HL-60 (cell line): ENCODE measurements around the gene NDP.

Source experiments
- DNase-seq, 2 experiments: peaks; one replicate each; pipeline ENCODE4 v3.0.0-alpha.2; 2010 to 2020; ENCODE audit warnings: low read depth in 1 of 2, low spot score in 1 of 2
- H3K27ac ChIP-seq: fragments of 250-450 bp; sonication (Bioruptor Pico); replicated peaks from 2 replicates; pipeline ENCODE4 v1.5.1; 2020; ENCODE audit warnings: mild to moderate bottlenecking, moderate library complexity
- H3K27me3 ChIP-seq: fragments of 250-450 bp; sonication (Bioruptor Pico); 2 replicates; pipeline ENCODE4 v1.5.1; 2021; ENCODE audit warnings: mild to moderate bottlenecking, moderate library complexity; ENCODE audit not compliant: insufficient read depth, poor library complexity, severe bottlenecking
- H3K4me3 ChIP-seq: replicated peaks from 2 replicates; pipeline ENCODE4 v1.5.1; 2011; ENCODE audit warnings: mild to moderate bottlenecking, control low read depth, low read length; ENCODE audit not compliant: insufficient read depth
- GABPA ChIP-seq: IDR thresholded peaks from 2 replicates; pipeline ENCODE4 v1.6.1; 2012; ENCODE audit warnings: low read depth
- POLR2AphosphoS5 ChIP-seq: IDR thresholded peaks from 2 replicates; pipeline ENCODE4 v1.6.1; 2012; ENCODE audit warnings: low read depth
- SPI1 ChIP-seq: IDR thresholded peaks from 2 replicates; pipeline ENCODE4 v1.6.1; 2012; ENCODE audit warnings: low read depth, mild to moderate bottlenecking, borderline replicate concordance
- TF ChIP-seq, protein P1 (sequence below): IDR thresholded peaks from one replicate; pipeline ENCODE4 v1.5.1; 2011; ENCODE audit warnings: low read length, control low read depth, inconsistent platforms; ENCODE audit not compliant: insufficient read depth
- TF ChIP-seq, protein P2 (sequence below): IDR thresholded peaks from 2 replicates; pipeline ENCODE4 v1.6.1; 2012; ENCODE audit warnings: low read depth; ENCODE audit not compliant: insufficient replicate concordance

NDP gene

DNA sequence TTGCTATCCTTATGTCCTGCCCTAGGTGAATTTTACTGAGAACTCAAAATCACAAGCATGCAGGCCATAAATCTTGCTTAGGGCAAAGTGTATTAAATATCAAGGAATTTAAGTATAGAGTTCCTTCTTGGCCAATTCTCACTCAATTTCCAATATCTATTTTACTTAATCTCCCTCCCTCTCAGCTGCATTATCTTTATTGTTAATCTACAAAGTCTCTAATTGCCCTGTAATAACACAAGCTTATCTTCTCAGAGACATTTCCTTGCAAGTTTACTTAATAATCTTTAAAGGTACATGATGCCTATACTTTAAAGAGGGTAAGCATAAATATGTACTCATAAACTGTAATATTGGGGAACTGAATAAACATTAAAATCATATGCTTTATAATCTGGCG lies 64.0 kb downstream of the NDP start:
- no peak for TF ChIP-seq GABPA
- TF ChIP-seq, protein P1, sequence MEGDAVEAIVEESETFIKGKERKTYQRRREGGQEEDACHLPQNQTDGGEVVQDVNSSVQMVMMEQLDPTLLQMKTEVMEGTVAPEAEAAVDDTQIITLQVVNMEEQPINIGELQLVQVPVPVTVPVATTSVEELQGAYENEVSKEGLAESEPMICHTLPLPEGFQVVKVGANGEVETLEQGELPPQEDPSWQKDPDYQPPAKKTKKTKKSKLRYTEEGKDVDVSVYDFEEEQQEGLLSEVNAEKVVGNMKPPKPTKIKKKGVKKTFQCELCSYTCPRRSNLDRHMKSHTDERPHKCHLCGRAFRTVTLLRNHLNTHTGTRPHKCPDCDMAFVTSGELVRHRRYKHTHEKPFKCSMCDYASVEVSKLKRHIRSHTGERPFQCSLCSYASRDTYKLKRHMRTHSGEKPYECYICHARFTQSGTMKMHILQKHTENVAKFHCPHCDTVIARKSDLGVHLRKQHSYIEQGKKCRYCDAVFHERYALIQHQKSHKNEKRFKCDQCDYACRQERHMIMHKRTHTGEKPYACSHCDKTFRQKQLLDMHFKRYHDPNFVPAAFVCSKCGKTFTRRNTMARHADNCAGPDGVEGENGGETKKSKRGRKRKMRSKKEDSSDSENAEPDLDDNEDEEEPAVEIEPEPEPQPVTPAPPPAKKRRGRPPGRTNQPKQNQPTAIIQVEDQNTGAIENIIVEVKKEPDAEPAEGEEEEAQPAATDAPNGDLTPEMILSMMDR = no peak
- no peak for TF ChIP-seq POLR2AphosphoS5
- no peak for TF ChIP-seq SPI1
- TF ChIP-seq, protein P2, sequence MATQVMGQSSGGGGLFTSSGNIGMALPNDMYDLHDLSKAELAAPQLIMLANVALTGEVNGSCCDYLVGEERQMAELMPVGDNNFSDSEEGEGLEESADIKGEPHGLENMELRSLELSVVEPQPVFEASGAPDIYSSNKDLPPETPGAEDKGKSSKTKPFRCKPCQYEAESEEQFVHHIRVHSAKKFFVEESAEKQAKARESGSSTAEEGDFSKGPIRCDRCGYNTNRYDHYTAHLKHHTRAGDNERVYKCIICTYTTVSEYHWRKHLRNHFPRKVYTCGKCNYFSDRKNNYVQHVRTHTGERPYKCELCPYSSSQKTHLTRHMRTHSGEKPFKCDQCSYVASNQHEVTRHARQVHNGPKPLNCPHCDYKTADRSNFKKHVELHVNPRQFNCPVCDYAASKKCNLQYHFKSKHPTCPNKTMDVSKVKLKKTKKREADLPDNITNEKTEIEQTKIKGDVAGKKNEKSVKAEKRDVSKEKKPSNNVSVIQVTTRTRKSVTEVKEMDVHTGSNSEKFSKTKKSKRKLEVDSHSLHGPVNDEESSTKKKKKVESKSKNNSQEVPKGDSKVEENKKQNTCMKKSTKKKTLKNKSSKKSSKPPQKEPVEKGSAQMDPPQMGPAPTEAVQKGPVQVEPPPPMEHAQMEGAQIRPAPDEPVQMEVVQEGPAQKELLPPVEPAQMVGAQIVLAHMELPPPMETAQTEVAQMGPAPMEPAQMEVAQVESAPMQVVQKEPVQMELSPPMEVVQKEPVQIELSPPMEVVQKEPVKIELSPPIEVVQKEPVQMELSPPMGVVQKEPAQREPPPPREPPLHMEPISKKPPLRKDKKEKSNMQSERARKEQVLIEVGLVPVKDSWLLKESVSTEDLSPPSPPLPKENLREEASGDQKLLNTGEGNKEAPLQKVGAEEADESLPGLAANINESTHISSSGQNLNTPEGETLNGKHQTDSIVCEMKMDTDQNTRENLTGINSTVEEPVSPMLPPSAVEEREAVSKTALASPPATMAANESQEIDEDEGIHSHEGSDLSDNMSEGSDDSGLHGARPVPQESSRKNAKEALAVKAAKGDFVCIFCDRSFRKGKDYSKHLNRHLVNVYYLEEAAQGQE = no peak
- no peak overlapping the region for H3K4me3 ChIP-seq
- H3K27ac ChIP-seq = no peak overlapping the region
- peaks cover 4% of the 10 kb centered on the region for H3K27me3 ChIP-seq
- no peak for DNase-seq

DNA sequence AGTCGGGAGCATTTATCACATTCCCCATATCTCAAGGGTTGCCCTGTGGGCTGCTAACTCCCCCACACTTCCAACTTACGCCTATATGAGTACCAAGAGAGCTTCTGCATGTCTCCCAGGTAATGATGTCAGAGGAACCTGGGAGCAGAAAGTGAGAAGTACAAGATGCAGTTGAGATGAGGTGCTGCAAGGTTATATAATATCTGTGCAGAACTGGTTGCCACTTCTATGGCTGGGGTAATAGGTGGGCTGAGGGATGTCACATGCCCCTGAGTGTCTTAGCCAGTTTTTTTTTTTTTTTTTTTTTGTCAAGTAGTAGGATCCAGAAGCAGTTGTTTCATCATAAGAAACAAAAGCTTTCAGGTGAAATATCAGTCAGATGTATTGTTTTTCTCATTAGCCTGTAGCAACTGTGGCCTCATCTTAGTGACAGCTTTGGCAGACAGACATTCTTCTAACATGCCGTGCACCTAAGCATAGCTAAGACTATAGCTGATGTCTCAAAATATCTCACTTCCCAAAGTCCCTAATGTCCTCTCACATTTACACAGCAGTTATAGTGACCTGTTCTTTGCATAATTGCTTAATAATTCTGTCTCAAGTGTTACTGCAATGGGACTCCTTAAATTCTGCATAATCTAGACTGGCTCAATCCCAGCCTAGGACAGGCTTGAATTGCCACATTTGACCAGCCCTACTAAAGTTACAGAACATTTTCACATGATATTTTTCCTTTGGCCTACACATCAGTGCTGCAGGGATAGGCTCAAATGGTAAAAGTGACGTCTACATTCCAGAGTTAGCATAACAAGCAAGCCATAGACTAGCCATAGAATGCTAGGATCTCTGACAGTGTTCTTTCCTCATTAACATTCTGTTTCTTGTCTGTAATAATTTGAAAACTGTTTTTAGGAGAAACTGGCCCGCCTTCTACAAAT lies 73.0 kb downstream of the NDP start:
- Histone ChIP-seq H3K27ac (no peak overlapping the region), H3K27me3 (no peaks in the 10 kb centered on the region), H3K4me3 (no peak overlapping the region)
- TF ChIP-seq SPI1 (no peak), POLR2AphosphoS5 (no peak), GABPA (no peak)
- TF ChIP-seq, protein P1 = no peak
- TF ChIP-seq, protein P2 = no peak
- DNase-seq = no peak
